CD4-positive, alpha-beta T cell (primary cell): ENCODE data around the gene DHRSX. TPM values are rescaled to one million over a fixed set of nuclear protein-coding genes. Genes with fewer than 3 reads are reported as not detected.

Experiments used
- ATAC-seq: fragments of 200-7000 bp; cut with Tn5 transposase; one replicate; pipeline ENCODE4 v1.10.0; 2022; ENCODE audit warnings: mild to moderate bottlenecking; ENCODE audit not compliant: poor library complexity
- CTCF ChIA-PET: fragments of 350-600 bp; sonication (Branson Sonifier 250); formaldehyde crosslinking; loops from one replicate; lab custom pipeline; 2021; ENCODE audit warnings: antibody characterized with exemption, inconsistent platforms; lab: Charles Lee
- POLR2A ChIA-PET: fragments of 350-600 bp; sonication (Branson Sonifier 250); formaldehyde crosslinking; loops from one replicate; lab custom pipeline; 2021; ENCODE audit warnings: antibody characterized with exemption, inconsistent platforms; lab: Charles Lee
- DNase-seq, 14 experiments: peaks; one replicate each; pipeline ENCODE4 v3.0.0-alpha.2; 2013 to 2020; ENCODE audit warnings: mixed read lengths in 2 of 14
- H3K27ac ChIP-seq, 2 donors: one replicate each; pipeline versions ENCODE4 v1.5.1 to v1.7.0; 2013; ENCODE audit warnings: low read length in 2 of 2, low read depth in 1 of 2, mild to moderate bottlenecking in 1 of 2
- H3K27me3 ChIP-seq, 2 experiments: 1 replicate in 1 of 2; 2 replicates in 1 of 2; pipeline versions ENCODE4 v1.6.1 to v1.7.0; 2013; ENCODE audit warnings: low read length in 2 of 2, control low read depth in 1 of 2, mild to moderate bottlenecking in 1 of 2, moderate library complexity in 1 of 2; ENCODE audit not compliant: insufficient read depth in 2 of 2, control insufficient read depth in 1 of 2
- H3K36me3 ChIP-seq: one replicate; pipeline ENCODE4 v1.6.1; 2013; ENCODE audit warnings: low read length, control low read depth; ENCODE audit not compliant: insufficient read depth
- H3K4me1 ChIP-seq: one replicate; pipeline ENCODE4 v1.6.1; 2013; ENCODE audit warnings: low read length, control low read depth; ENCODE audit not compliant: insufficient read depth
- H3K4me3 ChIP-seq: one replicate; pipeline ENCODE4 v1.5.1; 2013; ENCODE audit warnings: mild to moderate bottlenecking, low read length, moderate library complexity
- H3K9me3 ChIP-seq, 2 experiments: 1 replicate in 1 of 2; 2 replicates in 1 of 2; pipeline versions ENCODE4 v1.6.1 to v1.7.0; 2013; ENCODE audit warnings: low read length in 2 of 2, mild to moderate bottlenecking in 2 of 2, control low read depth in 1 of 2, moderate library complexity in 1 of 2; ENCODE audit not compliant: control insufficient read depth in 1 of 2, insufficient read depth in 1 of 2
- H3K27ac Mint-ChIP-seq: one replicate; pipeline ENCODE4 v1.8.0; 2020; ENCODE audit warnings: mixed read lengths
- H3K27me3 Mint-ChIP-seq: one replicate; pipeline ENCODE4 v1.8.0; 2021; ENCODE audit warnings: mixed read lengths
- H3K36me3 Mint-ChIP-seq: one replicate; pipeline ENCODE4 v1.8.0; 2021; ENCODE audit warnings: low read depth, mixed read lengths
- H3K4me1 Mint-ChIP-seq: one replicate; pipeline ENCODE4 v1.8.0; 2021; ENCODE audit warnings: low read depth, mixed read lengths
- H3K4me3 Mint-ChIP-seq: one replicate; pipeline ENCODE4 v1.8.0; 2020; ENCODE audit warnings: mild to moderate bottlenecking, mixed read lengths
- H3K9me3 Mint-ChIP-seq: one replicate; pipeline ENCODE4 v1.8.0; 2020; ENCODE audit warnings: mixed read lengths
- intact Hi-C, 2 experiments: fragments of 100-400 bp; cut with DNase I in 1 of 2; cut with micrococcal nuclease in 1 of 2; formaldehyde crosslinking; loops; one replicate each; pipeline versions ENCODE4 v1.15.1 to v1.9.0; 2023 to 2025; cut with DNase I, micrococcal nuclease
- total RNA-seq, 174 experiments: library from RNA in 2 of 174; stranded (reverse) in 2 of 174; gene quantifications; one replicate each; pipeline ENCODE4 v1.2.3 and lab custom pipeline; 2021 to 2026
- TF ChIP-seq, protein P1 (sequence below): fragments of 200-600 bp; IDR thresholded peaks from one replicate; pipeline ENCODE4 v1.8.0; 2022; ENCODE audit warnings: antibody characterized with exemption, mild to moderate bottlenecking

The DHRSX gene
- total RNA-seq, 2 experiments from 2014 or later, result 12.1 to 13.9 TPM

DNA sequence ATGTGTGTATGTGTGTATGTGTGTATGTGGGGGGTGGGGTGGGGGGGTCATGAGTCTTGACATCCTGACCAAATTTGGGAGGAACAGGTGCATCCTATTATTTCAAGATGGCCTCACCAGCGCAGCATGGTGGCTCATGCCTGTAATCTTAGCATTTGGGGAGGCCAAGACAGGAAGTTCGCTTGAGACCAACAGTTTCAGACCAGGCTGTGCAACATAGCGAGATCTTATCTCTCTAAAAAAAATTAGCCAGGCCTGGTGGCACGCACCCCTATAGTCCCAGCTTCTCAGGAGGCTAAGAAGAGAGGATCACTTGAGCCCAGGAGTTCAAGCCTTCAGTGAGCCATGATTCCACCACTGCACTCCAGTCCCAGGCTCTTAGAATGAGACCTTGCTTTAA, 47.0 kb upstream of the DHRSX start:
- H3K4me1 ChIP-seq, result no peaks in the 10 kb centered on the region
- no peak for ATAC-seq
- Mint-ChIP-seq H3K4me1 (no peaks in the 10 kb centered on the region), H3K36me3 (no peaks in the 10 kb centered on the region), H3K9me3 (peaks cover 3% of the 10 kb centered on the region), H3K4me3 (no peak overlapping the region), H3K27me3 (peaks cover 15% of the 10 kb centered on the region), H3K27ac (no peak overlapping the region)
- TF ChIP-seq, protein P1, sequence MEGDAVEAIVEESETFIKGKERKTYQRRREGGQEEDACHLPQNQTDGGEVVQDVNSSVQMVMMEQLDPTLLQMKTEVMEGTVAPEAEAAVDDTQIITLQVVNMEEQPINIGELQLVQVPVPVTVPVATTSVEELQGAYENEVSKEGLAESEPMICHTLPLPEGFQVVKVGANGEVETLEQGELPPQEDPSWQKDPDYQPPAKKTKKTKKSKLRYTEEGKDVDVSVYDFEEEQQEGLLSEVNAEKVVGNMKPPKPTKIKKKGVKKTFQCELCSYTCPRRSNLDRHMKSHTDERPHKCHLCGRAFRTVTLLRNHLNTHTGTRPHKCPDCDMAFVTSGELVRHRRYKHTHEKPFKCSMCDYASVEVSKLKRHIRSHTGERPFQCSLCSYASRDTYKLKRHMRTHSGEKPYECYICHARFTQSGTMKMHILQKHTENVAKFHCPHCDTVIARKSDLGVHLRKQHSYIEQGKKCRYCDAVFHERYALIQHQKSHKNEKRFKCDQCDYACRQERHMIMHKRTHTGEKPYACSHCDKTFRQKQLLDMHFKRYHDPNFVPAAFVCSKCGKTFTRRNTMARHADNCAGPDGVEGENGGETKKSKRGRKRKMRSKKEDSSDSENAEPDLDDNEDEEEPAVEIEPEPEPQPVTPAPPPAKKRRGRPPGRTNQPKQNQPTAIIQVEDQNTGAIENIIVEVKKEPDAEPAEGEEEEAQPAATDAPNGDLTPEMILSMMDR, result no peak
- ChIA-PET POLR2A (no interaction called here), CTCF (no interaction called here)
- DNase-seq, result no peak
- no peak overlapping the region for H3K4me3 ChIP-seq
- no peak overlapping the region for H3K27ac ChIP-seq
- peaks cover 0 to 3% of the 10 kb centered on the region in 2 experiments for H3K27me3 ChIP-seq
- no peaks in the 10 kb centered on the region for H3K9me3 ChIP-seq
- H3K36me3 ChIP-seq, result no peaks in the 10 kb centered on the region
- intact Hi-C loops, result no loop called here

GRCh38 chrX:2546496-2546895, 45.7 kb upstream of the DHRSX start:
- Mint-ChIP-seq H3K36me3 (no peaks in the 10 kb centered on the region), H3K9me3 (peaks cover 3% of the 10 kb centered on the region), H3K4me1 (no peaks in the 10 kb centered on the region), H3K27ac (no peak overlapping the region), H3K4me3 (no peak overlapping the region), H3K27me3 (peaks cover 12% of the 10 kb centered on the region)
- ATAC-seq (no peak), DNase-seq (no peak)
- H3K27me3 ChIP-seq, result peaks cover 0 to 3% of the 10 kb centered on the region in 2 experiments
- CTCF ChIA-PET, result no interaction called here
- H3K36me3 ChIP-seq, result no peaks in the 10 kb centered on the region
- no peak overlapping the region for H3K4me3 ChIP-seq
- H3K4me1 ChIP-seq, result no peaks in the 10 kb centered on the region
- H3K9me3 ChIP-seq, result no peaks in the 10 kb centered on the region
- no peak overlapping the region for H3K27ac ChIP-seq
- TF ChIP-seq, protein P1, result no peak
- intact Hi-C loops, result no loop called here
- POLR2A ChIA-PET, result no interaction called here

DNA sequence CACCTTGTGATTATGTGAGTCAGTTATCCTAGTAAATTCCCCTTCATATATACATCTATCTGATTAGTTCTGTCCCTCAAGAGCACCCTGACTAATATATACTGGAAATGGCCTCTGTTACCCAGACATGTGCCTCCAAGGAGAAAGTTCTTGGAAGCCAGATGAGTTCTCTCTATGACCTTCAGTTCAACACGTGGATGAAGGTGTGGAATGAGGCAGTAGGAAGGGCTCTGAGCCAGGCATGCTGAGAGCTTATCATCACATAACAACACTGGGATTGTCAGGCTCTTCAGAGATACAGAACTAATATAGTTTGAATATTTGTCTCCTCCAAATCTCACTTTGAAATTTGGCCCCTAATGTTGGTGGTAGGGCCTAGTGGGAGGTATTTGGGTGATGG, 44.4 kb upstream of the DHRSX start:
- Mint-ChIP-seq H3K27me3 (peaks cover 12% of the 10 kb centered on the region), H3K4me1 (no peaks in the 10 kb centered on the region), H3K36me3 (no peaks in the 10 kb centered on the region), H3K4me3 (no peak overlapping the region), H3K27ac (no peak overlapping the region), H3K9me3 (peaks cover 3% of the 10 kb centered on the region)
- TF ChIP-seq, protein P1, result no peak
- intact Hi-C loops, result no loop called here
- Histone ChIP-seq H3K36me3 (no peaks in the 10 kb centered on the region), H3K27me3 (peaks cover 0 to 3% of the 10 kb centered on the region in 2 experiments), H3K4me1 (no peaks in the 10 kb centered on the region), H3K4me3 (no peak overlapping the region), H3K27ac (no peak overlapping the region), H3K9me3 (no peaks in the 10 kb centered on the region)
- ChIA-PET CTCF (no interaction called here), POLR2A (no interaction called here)
- DNase-seq (no peak), ATAC-seq (no peak)
